NCI-H2081 treated with DMSO at 0.1 percent for 48 hours (cell line): ENCODE data around the gene GARIN1A.
"Not testable (repeated sequence)": the region's sequence is repeated elsewhere in the genome, so short reads cannot be mapped to it uniquely, and the experiment has no call there.

Source experiments
- DNase-seq: peaks from one replicate; lab custom pipeline; 2025; lab: John Stamatoyannopoulos, UW

The GARIN1A gene

DNA sequence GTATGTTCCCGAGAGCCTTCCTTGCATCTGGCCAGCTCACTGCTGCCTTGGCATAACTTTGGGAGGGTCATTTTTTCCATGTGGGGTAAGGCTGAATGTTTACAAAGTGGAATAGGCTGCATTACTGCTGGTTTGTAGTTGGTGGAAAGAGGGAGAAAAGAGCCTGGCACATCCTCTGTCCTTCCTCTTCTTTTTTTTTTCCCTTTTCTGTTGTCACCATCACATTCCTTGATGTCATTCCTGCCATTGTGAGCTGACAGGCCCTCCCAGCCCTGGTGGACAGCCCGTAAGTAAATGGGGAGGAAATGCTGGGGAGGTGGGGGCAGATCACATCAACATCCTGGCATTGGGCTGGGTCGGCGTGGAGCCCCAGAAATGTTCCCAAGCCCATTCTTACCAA lies at the start of gene GARIN1A:
TSS of gene GARIN1A (plus strand) at position 301 of the 400 bp plus-strand sequence. CDS start 106 bp downstream, outside the sequence.
- DNase-seq = no peak

DNA sequence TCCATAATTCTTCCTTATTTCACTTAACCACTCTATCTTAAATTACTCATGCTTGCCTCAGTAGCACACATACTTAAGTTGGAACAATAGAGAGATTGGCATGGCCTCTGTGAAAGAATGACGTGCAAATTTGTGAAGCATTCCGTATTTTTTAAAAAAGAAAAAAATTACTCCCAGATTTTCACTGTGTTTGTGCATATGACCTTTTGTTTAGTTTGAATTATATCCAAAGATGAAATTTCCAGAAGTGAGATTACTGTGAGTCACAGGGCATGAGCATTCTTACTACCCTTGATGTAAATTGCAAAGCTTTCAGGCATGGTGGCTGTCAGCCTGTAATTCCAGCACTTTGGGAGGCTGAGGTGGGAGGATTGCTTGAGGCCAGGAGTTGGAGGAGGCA lies 45.0 kb upstream of the GARIN1A start:
- DNase-seq = not testable (repeated sequence)

DNA sequence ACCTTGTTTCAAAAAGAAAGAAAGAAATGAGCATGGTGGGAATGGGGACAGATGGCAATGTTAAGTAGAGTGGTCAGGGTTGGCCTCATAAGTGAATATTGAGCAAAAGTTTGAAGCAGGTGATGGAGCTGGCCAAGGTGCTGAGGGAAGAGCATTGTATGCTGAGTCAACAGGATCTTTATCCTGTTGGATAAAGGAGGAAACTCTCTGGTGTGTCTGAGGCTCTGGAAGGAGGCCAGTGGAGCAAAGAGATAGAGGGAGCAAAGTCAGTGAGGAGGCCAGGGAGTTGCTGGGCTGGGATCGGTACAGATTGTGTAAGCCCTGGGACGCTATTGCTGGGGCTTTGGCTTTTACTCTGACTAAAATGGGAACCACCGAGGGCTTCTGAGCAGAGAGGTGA lies 38.2 kb upstream of the GARIN1A start:
- DNase-seq = not testable (repeated sequence)

DNA sequence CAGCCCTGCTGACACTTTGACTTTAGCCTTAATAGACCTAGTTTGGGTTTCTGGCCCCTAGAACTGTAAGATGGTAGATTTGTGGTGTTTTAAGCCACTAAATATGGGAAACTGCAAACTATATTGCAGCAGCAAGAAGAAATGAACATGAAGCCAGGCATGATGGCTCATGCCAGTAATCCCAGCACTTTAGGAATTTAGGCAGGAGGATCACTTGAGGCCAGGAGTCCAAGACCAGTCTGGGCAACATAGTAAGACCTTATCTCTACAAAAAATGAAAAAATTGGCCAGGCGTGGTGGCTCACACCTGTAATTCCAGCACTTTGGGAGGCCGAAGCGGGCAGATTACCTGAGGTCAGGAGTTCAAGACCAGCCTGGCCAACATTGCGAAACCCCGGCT lies 26.9 kb upstream of the GARIN1A start:
- DNase-seq = not testable (repeated sequence)

DNA sequence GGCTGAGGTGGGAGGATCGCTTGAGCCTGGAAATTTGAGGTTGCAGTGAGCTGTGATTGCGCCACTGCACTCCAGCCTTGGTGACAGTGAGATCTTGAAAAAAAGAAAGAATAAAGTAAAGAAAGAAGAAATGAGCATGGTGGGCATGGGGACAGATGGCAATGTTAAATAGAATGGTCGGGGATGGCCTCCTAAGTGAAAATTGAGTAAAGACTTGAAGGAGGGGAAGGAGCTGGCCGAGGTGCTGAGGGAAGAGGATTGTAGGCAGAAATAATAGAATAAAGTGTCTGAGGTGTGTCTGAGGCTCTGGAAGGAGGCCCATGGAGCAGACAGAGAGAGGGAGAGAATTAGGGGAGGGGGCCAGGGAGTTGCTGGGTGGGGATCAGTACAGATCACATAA lies 26.2 kb upstream of the GARIN1A start:
- DNase-seq = not testable (repeated sequence)

DNA sequence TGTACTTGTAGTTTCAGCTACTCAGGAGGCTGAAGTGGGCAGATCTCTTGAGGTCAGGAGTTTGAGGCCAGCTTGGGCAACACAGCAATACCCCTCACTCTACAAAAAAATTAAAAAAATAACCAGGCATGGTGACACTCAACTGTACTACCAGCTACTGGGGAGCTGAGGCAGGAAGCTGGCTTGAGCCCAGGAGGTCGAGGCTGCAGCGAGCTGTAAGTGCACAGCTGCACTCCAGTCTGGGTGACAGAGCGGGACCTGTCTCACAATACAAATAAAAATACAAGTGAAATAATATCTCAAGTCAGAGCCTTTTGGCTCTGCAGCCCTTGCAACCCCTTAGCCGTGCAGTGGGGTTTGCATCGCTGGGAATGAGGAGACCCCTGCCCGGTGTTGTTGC lies 25.2 kb upstream of the GARIN1A start:
- DNase-seq = not testable (repeated sequence)

DNA sequence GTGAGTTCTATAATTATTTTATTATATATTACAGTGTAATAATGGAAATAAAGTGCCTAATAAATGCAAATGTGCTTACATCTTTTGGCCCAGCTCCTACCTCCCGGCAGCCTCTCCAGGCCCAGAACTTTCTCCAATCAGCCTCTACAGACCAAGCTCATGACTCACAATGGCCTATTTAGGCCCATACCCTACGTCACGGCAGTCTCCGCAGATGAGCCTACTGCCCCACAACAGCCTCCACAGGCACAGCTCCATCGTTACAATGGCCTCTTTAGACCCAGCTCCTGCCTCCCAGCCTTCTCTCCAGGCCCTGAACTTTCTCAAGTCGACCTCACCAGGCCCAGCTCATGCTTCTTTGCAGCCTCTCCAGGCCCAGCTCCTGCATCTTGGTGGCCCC lies 21.0 kb upstream of the GARIN1A start:
- not testable (repeated sequence) for DNase-seq

DNA sequence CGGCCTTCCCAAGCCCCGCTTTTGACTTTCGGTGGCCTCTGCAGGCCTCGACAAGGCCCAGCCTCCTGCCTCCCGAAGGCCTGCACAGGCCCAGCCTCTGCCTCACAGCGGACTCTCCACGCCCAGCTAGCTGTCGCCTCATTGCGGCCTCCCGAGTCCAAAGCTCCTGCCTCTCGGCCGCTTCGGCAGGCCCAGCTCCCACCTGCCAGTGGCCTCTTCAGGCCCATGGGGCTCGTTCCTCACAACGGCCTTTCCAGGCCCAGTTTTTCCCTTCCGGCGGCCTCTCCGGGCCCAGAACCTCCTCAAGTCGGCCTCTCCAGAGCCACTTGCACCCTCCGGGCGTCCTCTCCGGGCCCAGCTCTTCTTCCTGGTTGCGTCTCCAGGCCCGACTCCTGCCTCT lies 19.5 kb upstream of the GARIN1A start:
- not testable (repeated sequence) for DNase-seq

DNA sequence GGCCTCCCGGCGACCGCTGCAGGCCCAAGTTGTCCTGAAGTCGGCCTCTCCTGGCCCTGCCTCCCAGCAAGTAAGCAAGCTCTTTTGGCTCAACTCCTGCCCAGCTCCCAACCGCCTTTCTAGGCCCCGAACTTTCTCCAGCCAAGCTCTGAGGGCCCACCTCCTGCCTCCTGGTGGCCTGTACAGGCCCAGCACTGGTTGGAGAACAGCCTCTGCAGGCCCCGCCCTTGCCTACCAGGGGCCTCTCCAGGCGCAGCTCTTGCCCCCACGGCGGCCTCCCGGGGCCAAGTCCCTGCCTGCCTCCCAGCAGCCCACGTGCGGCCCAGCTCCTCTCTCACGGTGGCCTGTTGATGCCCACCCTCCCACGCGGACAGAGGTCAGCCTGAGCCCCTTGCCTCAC lies 18.9 kb upstream of the GARIN1A start:
- DNase-seq = not testable (repeated sequence)

DNA sequence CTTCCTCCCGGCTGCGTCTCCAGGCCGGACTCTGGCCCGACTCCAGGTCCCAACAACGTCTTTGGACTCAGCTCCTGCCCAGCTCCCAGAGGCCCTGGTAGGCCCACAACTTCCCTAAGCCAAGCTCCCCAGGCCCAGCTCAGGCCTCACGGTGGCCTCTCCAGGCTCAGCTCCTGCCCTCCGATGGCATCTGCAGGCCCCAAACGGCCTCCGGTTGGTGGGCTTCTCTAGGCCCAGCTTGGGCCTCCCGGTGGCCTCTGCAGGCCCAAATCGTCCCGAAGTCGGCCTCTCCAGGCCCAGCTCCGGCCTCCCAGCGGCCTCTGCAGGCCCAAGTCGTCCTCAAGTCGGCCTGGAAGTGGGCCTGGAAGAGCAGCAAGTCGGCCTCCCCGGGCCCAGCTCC lies 18.0 kb upstream of the GARIN1A start:
- not testable (repeated sequence) for DNase-seq

DNA sequence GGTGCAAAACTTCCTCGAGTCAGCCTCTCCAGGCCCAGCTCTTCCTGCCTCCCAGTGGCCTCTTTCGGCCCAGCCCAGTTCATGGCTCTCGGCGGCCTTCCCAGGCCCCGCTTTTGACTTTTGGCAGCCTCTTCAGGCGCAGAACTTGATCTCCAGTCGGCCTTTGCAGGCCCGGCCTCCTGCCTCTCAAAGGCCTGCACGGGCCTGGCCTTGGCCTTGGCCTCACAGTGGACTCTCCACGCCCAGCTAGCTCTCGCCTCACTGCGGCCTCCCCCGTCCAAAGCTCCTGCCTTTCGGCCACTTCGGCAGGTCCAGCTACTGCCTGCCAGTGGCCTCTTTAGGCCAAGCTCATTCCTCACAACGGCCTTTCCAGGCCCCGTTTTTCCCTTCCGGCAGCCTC lies 17.6 kb upstream of the GARIN1A start:
- not testable (repeated sequence) for DNase-seq

DNA sequence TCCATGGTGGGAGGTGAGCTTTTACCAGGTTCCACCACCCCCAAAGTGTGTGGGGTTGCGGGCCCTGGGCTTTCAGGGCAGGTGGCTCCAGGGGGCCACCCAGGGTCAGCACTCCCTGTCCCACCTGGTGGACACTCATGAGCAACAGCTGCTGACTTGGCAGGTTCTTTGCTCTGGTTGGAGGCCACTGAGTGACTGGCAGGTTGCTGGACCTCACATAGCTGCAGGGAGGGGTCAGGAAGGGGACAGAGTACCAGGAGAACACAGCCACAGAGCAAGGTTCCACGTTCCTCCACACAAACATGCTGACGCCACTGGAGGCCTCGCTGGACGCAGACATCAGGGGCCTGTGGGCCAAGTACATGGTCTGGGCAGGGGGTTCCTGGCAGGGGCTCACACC lies 13.7 kb upstream of the GARIN1A start:
- not testable (repeated sequence) for DNase-seq

DNA sequence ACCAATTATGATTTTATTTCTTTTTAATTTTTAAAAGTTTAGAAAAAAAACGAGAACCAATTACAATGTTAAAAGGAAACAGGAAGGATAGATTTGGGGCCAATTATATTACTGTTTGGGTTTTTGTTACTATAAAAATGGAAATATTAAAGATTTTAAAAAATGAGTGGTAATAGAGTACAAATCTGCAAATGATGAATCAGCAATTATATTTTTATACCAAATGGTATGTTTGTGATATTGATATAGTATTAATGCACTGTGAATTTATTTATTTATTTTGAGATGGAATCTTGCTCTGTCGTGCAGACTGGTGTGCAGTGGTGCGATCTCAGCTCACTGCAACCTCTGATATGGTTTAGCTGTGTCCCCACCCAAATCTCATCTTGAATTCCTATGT lies 11.5 kb upstream of the GARIN1A start:
- DNase-seq = no peak

DNA sequence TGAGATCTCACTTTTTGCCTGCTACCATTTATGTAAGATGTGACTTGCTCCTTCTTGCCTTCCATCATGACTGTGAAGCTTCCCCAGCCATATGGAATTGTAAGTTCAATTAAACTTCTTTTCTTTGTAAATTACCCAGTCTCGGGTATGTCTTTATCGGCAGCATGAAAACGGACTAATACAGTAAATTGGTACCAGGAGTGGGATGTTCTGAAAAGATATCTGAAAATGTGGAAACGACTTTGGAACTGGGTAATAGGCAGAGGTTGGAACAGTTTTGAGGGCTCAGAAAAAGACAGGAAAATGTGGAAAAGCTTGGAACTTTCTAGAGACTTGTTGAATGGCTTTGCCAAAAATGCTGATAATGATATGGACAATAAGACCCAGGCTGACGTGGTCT lies 10.6 kb upstream of the GARIN1A start:
- no peak for DNase-seq

DNA sequence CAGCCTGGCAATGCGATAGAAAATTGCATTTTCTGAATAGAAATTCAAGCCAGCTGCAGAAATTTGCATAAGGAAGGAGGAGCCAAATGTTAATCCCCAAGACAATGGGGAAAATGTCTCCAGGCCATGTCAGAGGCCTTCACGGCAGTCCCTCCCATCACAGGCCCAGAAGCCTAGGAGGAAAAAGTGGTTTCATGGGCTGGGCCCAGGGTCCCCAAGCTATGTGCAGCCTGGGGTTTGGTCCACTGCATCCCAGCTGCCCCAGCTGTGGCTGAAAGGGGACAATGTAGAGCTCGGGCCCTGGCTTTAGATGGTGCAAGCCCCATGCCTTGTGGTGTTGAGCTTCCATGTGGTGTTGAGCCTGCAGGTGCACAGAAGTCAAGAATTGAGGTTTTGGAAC lies 10.0 kb upstream of the GARIN1A start:
- DNase-seq = no peak

DNA sequence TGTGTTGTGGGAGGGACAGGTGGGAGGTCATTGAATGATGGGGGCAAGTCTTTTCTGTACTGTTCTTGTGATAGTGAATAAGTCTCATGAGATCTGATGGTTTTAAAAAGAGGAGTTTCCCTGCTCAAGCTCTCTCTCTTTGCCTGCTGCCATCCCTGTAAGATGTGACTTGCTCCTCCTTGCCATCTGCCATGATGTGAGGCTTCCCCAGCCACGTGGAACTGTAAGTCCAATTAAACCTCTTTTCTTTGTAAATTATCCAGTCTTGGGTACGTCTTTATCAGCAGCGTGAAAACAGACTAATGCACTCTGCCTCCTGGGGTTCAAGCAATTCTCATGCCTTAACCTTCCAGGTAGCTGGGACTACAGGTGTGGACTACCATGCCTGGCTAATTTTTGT lies 8.9 kb upstream of the GARIN1A start:
- not testable (repeated sequence) for DNase-seq

DNA sequence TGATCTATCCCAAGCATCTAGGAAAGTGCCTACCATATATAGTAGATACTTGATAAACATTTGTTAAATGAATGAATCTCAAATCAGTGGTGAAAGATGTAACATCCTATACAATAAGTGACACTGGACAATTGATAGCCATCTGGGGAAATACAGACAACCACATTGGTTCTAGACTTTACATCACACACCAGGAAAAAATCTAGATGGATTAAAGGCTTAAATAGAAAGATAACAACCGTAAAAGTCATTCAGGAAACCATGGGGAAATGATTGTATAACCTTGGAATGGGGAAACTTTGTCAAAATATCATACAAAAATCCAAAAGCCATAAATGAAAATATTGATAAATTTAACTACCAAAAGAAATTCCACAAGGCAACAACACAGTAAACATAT lies 7.0 kb upstream of the GARIN1A start:
- DNase-seq = no peak

DNA sequence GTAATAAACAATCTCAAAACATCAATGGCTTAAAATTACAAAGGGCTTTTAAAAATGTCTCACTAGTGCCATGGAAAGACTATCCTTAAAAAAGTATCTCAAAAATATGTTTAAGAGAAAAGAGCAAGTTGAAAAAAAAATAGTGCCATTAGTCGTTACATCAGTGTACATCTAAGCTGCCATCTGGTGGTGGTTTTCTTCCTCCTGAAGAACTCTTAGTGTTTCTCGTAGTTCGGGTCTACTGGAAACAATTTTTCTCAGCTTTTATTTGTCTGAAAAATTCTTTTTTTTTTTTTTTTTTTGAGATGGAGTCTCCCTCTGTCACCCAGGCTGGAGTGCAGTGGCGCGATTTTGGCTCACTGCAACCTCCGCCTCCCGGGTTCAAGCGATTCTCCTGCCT lies 5.9 kb upstream of the GARIN1A start:
- no peak for DNase-seq

DNA sequence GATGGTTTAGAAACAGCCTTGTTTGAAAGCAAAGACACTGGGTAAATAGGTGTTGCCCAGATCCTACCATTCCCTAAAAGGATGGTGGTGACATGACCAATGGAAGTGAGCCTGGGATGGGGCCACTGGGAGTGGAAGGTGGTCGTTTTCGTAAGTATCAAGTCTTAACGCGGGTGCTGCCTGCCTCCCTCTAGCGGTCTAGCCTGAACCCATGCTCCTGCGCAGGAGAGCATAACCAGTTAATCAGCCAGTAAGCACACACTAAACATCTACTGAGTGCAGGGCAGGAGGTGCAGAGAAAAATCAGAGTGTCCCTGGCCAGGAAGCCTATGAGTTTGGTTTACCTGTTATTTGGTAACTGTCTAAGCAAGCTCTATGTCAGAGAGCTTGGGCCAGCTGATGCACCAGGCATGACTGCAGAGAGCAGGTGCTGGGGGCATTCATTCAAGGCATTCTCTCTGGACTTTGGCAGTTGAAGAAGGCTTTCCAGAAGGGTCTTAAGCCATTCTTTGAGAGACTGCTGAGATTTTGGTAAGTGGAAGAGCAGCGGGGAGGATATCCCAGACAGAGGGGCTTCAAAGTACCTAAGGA lies 930 bp downstream of the GARIN1A start:
- no peak for DNase-seq

DNA sequence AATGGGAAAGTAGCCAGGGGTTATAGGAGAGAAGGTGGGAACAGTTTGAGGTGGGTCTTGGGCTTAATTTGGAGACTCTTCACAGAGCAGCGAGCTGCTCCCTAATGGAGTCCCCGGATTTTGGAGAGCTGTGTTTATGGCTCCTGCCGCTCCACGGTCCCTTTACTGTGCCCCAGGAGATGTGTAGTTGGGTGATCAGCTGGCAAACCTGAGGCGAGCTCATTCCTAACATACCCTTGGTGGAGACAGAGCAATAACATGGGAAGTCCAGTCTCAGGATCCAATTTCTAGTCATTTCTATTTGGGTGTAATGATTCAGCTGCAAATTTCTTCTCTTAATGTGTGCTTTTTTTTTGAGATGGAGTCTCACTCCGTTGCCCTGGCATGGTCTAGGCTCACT lies 1.5 kb downstream of the GARIN1A start:
- DNase-seq = no peak

DNA sequence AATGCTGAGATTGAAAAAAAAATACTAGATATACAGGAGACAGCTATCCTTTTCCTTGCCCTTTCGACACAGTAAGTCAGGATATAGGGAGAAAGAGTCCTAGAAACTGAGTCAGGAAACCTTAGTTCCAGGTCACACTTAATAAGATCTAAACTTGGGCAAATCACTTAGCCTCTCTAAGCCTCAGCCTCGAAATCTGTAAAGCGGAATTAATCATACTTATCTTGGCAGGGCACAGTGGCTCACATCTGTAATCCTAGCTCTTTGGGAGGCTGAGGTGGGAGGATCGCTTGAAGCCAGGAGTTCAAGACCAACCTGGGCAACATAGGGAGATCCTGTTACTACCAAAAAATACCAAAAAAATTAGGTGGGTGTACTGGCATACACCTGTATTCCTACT lies 4.6 kb downstream of the GARIN1A start:
- DNase-seq = no peak

DNA sequence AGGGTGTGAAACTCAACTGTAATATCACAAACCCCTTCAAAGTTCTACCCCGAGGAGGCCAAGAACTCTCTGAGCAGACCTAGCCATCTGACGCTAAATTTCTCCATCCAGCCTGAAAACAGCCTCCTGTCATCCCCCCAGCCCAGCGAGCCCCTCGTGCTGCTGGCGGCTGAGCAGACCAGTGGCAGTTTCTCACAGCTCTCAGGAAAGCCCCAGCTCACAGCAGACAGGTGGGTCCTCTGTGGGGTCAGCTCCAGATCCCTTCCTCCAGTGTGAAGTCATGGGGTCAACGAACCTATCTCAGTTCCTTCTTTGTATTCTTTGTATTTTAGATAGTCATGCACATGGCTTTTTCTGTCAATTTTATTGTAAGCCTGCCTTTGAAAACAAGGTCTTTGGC lies 7.8 kb downstream of the GARIN1A start:
- DNase-seq = no peak

DNA sequence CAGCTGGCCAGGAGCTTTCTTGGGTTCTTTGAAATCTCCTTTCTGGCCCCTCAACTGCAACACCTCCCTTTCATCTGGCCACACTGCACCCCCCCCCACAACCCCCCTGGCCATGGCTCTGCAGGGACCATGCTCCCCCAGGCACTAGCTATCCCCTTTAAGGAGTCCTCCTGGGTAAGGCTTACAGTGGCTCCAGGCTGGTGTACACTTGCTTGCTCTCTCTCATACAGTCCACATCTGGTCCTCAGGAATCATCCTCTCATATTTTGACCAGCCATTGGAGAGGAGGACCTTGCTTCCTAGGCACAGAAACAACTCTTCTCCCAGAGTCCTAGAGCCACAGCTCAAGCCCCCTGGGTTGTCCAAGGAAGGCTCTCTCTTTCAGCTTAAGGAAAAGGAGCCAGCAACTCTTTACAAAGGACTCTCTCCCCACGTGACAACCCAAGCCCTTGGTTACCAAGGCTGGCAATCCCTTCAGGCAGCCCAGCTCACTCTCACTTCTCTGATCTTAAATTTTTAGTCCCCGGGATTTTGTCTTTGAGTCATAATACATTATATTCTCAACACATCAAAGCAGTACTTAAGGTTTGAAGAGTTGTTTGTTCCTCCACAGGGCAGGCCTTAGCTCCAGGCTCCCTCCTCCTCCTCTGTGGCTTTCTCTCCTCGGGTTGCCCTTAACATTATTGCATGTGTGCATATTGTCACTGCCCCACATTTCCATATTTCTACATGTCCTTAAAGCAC lies 9.9 kb downstream of the GARIN1A start:
- no peak for DNase-seq

DNA sequence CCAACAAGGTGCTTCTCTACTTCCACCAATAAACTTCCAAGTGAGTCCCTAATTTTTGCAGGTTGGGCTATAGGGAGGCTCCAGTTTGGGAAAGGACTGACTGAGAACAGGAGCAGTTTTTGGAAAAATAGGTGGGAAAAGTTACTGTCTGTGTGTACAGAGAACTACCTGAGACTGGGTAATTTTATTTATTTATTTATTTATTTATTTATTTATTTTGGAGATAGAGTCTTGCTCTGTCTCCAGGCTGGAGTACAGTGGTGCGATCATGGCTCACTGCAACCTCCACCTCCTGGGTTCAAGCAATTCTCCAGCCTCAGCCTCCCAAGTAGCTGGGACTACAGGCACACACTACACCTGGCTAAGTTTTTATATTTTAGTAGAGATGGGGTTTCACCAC lies 11.2 kb downstream of the GARIN1A start:
- not testable (repeated sequence) for DNase-seq
